ENCODE measurements around the gene ARHGAP6.

The ARHGAP6 gene

DNA sequence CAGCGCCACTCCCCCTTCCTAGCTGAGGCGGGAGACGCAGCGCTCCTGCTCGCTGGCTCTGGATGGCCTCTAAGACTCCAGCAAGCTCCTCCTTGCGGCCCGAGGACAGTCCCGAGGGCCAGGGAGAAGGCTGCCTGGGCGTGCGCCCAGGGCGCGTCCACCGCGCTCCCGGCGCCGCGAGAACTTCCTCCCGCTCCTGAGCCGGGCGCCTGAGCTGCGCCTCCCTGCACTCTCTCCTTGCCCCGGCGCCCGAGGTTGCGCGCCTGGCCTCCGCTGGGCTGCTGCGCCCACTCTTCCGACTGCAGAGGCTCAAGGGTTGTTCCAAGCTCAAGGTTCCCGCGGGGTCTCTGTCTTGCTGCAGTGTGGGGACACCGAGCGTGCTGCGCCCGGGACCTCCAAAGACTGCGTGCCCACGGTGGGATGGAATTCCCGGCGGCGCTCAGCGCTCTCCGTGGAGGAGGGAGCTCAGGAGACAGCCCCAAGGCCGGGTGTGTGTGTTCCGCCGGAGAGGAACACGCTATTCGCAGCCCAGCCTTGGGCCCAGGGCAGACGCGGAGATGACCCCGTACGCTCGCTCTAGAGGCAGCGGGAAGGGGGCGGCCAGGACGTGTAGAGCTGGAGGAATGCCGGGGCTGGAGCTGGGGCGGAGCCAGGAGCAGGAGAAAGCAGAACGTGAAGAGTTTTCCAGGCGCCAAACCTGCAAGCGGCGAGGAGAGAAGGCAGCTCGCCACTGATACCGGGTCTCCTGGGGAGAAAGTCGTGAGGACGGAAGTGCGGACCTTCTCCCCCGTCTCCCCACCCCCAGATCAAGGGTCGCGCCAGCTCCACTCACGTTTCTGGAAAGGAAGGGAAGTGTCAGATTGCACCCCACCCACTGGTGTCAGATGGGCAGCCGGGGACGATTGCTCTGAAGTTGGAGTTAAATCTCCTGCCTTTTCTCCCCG lies at the start of gene ARHGAP6:
Gene ARHGAP6 (minus strand): TSS at position 753 of the 944 bp plus-strand sequence. CDS start 1,092 bp downstream, outside the sequence.
- DNase-seq (ENCODE audit: insufficient read length, low spot score) (no peak), FAIRE-seq (no peak)
- no peak for TF ChIP-seq POLR2A (IDR thresholded peaks at IDR 0.05; ENCODE audit: low read depth, low read length)

DNA sequence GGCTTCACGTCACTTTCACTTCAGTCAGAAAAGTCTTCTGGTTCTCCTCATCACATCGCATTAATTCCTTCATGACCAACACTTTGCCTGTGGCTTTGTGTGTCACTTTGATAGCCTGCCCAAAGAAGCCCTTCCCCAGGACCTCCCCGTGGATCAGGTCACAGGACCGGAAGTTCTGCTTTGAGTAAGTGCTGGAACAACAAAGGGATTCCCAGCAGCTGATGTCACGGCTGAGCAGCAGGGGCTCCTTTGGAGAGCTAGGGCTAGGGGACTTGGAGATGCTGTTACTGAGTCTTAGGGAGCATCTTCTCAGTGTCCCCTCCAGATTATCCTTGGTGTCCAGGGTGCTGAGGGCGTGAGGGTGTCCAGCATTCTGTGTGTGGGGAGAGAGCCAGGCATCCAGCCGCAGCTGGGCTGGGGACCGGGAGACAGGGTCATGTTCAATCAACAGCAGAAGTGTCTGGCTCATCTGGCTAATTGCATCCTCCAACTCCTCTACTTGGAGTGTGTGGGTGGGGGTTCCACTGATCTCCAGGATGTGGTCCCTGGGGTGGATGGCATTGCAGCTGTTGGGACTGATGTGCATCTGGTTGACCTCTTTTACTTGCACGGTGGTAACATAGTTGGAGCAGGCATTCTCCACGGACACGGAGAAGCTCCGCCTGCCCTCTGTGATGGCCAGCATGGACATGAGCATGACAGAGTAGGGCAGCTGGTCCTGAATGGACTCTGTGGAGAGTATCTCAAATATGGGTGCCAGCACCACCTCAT lies 39.2 kb upstream of the ARHGAP6 start:
- peak; percentile 3 for DNase-seq (ENCODE audit: insufficient read length, low spot score)
- TF ChIP-seq POLR2A (IDR thresholded peaks at IDR 0.05; ENCODE audit: low read depth, low read length), result no peak
- no peak for FAIRE-seq

DNA sequence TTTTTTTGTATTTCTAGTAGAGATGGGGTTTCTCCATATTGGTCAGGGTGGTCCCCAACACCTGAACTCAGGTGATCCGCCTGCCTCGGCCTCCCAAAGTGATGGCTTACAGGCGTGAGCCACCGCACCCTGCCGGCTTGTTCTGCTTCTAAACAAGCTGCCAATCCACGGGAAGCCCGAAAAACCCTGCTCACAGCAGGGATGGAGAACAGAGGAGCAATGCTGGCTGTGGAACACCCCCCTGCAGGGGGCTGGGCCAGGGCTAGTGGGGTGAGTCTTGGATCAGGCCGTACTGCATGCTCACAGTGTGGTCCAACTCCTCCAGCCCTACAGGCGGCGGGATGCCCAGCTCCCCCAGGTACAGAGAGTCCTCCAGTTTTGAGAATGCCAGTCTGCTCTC lies 38.1 kb upstream of the ARHGAP6 start:
- no peak for TF ChIP-seq POLR2A (IDR thresholded peaks at IDR 0.05; ENCODE audit: low read depth, low read length)
- DNase-seq (ENCODE audit: insufficient read length, low spot score) (no peak), FAIRE-seq (no peak)

GRCh38 chrX:11702965-11703631 lies 37.4 kb upstream of the ARHGAP6 start:
- no peak for TF ChIP-seq POLR2A (IDR thresholded peaks at IDR 0.05; ENCODE audit: low read depth, low read length)
- no peak for FAIRE-seq
- no peak for DNase-seq (ENCODE audit: insufficient read length, low spot score)

GRCh38 chrX:11702420-11702819 lies 36.7 kb upstream of the ARHGAP6 start:
- no peak for DNase-seq (ENCODE audit: insufficient read length, low spot score)
- FAIRE-seq, result no peak
- no peak for TF ChIP-seq POLR2A (IDR thresholded peaks at IDR 0.05; ENCODE audit: low read depth, low read length)

- no peak for TF ChIP-seq POLR2A (IDR thresholded peaks at IDR 0.05; ENCODE audit: low read depth, low read length)
- DNase-seq (ENCODE audit: insufficient read length, low spot score) (no peak), FAIRE-seq (no peak)
Observed at GRCh38 chrX:11698702-11699101, 33.0 kb upstream of the ARHGAP6 start.

DNA sequence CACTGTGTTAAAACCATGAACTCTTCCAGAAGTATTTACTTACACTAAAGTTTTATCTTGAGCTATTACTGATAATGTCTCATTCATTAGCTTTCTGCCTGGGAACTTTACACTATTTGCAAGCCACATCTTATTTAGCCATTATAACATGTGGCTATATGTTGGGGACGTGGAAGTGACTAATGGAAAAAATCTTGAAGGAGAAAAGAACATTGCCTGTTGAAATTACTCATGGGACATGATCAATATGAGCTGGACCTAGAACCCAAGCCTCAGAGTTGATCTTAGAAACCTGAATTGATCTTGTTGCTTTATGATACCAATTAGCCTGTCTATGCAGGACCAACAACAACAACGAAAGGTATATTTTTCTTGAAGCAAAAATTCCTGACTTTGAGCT lies 22.5 kb upstream of the ARHGAP6 start:
- FAIRE-seq (no peak), DNase-seq (ENCODE audit: insufficient read length, low spot score) (no peak)
- no peak for TF ChIP-seq POLR2A (IDR thresholded peaks at IDR 0.05; ENCODE audit: low read depth, low read length)

- TF ChIP-seq POLR2A (IDR thresholded peaks at IDR 0.05; ENCODE audit: low read depth, low read length), result no peak
- DNase-seq (ENCODE audit: insufficient read length, low spot score) (no peak), FAIRE-seq (no peak)
Observed at GRCh38 chrX:11687157-11687556, 21.4 kb upstream of the ARHGAP6 start.

DNA sequence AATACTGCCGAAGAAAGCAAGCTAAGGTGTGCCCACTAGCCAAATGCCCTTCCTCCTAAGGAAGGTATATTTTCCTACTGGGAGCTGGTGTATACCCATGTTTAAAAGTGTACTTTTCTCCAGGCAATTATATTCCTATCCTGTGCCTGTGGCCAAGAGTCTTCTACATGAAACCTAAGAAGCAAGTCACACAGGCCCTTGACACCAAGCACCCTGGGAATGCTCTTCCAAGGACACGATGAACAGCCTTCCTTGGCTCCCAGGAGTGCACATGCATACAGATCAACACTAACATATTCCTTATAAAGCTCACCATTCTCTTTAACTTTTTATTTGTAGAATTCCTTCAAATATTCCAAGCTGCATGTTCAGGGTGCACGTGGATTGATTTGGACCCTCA lies 17.3 kb upstream of the ARHGAP6 start:
- FAIRE-seq (no peak), DNase-seq (ENCODE audit: insufficient read length, low spot score) (no peak)
- TF ChIP-seq POLR2A (IDR thresholded peaks at IDR 0.05; ENCODE audit: low read depth, low read length), result no peak

DNA sequence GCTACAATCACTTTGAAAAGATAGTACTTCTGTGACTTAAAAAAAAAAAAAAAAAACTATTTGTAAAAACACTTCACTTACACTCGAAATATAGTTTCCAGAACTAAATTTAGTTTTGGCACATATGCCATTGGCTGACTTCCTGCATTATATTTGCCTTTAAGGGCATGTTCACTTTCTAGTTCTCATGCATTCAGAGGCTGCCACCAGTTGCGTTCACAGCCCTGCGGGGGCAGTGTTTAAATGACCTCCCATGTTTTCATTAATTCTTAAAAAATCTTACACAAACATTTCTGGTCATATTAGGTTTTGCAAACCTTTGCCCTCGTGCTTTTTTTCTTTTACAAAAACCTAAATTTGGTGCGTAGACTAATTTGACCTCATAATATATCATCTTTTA lies 12.4 kb upstream of the ARHGAP6 start:
- DNase-seq (ENCODE audit: insufficient read length, low spot score) (no peak), FAIRE-seq (no peak)
- TF ChIP-seq POLR2A (IDR thresholded peaks at IDR 0.05; ENCODE audit: low read depth, low read length), result no peak

- no peak for FAIRE-seq
- no peak for TF ChIP-seq POLR2A (IDR thresholded peaks at IDR 0.05; ENCODE audit: low read depth, low read length)
- no peak for DNase-seq (ENCODE audit: insufficient read length, low spot score)
Observed at GRCh38 chrX:11672213-11672612, 6.5 kb upstream of the ARHGAP6 start.

- TF ChIP-seq POLR2A (IDR thresholded peaks at IDR 0.05; ENCODE audit: low read depth, low read length), result no peak
- FAIRE-seq (no peak), DNase-seq (ENCODE audit: insufficient read length, low spot score) (no peak)
Observed at GRCh38 chrX:11670316-11670715, 4.6 kb upstream of the ARHGAP6 start.

GRCh38 chrX:11666952-11667685 lies 1.4 kb upstream of the ARHGAP6 start:
- TF ChIP-seq POLR2A (IDR thresholded peaks at IDR 0.05; ENCODE audit: low read depth, low read length), result no peak
- FAIRE-seq (no peak), DNase-seq (ENCODE audit: insufficient read length, low spot score) (no peak)

Measured in H54 (cell line).